HG02884 (cell line): Measurements from ENCODE around the gene TTLL13.

ENCODE experiments used
- ATAC-seq: cut with Tn5 transposase; IDR thresholded peaks from one replicate; pipeline ENCODE4 v1.9.1; 2021; ENCODE audit warnings: mild to moderate bottlenecking, moderate library complexity; ENCODE audit not compliant: unreplicated experiment

Gene TTLL13

DNA sequence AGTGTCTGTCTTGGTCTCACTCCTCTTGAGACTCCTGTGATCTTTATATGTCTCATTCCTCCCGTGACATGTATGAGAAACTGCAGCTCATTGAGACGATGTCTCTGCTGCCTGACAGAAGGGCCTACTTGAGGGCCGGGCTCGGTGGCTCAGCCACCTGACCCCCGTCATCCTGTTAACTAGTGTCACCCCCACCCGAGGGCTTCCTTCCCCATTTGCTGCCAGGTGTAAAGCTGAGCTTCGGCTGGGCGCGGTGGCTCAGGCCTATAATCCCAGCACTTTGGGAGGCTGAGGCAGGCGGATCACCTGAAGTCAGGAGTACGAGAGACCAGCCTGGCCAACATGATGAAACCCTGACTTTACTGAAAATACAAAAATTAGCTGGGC is 35.5 kb upstream of the TTLL13 start:
- no peak for ATAC-seq

DNA sequence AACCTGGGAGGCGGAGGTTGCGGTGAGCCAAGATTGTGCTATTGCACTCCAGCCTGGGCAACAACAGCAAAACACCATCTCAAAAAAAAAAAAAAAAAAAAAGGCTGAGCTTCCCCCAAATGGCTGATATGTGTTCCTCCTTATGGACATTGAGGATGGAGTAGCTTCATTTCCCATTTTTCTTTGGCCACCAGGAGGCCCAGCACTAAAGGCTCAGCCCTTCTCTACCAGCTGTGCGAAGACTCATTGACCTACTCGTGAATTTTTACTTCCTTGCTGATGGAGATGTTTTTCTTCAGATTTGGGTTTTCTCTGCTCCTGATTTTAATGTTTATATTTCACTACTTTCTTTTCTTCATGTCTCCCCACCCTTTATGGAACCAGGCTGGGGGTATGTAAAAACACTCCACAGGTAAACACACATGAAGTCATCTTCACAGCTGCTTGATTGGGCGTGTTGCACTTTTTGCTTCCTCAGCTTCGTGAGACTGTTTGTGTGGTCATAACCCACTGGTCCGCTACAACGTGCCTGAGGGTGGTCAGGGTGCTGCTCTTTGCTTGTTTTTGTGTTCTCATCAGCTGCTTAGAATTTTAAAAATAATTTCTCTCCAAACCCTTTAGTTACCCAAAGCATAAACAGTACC is 34.7 kb upstream of the TTLL13 start:
- ATAC-seq: no peak

DNA sequence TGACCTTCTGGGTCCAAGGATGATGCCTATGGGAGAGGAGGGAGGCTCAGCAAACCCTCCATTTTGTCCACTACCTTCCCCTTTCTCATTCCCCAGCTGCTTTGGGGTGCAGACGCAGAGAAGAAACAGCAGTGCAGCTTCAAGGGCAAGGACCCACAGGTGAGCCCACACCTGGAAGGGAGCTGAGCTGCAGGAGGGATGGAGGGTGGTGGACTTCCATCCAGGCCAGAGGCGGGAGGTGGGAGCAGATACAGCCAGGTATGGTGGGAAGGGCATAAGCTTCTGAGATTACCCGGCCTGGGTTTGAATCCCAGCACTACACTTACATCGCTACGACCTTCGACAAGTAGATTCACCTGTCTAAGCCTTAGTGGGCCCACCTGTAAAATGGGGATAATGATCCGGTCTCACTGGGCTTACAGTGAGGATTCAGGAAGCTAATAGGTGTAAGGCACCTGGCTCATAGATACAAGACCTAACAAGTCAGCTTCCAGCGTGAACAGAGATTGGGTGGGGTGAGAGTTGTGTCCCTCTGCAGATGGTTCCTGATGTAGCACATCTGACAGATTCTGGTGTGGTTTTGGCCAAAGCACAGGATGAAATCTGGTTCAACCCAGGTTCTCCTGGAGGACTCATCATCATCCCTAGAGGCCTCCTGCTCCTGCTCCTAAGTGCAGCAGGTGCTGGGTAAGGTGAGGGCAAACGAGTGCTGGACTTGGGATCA is 31.5 kb upstream of the TTLL13 start:
- no peak for ATAC-seq

DNA sequence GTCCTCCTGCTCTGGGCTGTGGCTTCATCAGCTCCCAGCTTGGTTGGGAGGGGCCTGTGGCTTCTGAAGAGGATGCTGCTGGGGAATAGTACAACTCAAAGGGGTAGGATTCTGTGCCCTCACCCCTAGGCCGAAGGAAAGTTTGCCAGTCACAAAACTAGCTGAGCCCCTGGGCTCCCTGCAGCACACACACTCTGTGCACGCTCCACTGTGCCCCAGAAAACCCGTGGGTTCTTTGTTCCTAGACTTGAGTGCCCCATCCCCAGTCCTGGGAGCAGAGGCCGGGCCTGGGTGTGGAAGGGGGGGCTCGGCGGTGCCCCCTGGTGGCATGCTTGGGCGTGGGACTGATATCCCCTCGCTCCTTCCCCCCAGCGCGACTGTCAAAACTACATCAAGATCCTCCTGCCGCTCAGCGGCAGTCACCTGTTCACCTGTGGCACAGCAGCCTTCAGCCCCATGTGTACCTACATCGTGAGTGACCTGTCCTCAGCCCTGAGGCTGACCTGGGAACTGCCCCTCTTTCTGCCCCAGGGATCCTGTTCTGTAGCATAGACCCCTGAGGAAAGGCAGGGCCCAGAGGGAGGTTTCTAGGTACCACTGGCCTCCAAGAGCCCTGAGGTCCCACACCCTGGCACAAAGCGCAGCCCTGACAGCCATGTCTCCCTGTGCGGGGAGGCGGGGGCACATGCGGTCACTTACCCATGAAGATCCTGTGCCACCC is 29.8 kb upstream of the TTLL13 start:
- ATAC-seq: no peak

DNA sequence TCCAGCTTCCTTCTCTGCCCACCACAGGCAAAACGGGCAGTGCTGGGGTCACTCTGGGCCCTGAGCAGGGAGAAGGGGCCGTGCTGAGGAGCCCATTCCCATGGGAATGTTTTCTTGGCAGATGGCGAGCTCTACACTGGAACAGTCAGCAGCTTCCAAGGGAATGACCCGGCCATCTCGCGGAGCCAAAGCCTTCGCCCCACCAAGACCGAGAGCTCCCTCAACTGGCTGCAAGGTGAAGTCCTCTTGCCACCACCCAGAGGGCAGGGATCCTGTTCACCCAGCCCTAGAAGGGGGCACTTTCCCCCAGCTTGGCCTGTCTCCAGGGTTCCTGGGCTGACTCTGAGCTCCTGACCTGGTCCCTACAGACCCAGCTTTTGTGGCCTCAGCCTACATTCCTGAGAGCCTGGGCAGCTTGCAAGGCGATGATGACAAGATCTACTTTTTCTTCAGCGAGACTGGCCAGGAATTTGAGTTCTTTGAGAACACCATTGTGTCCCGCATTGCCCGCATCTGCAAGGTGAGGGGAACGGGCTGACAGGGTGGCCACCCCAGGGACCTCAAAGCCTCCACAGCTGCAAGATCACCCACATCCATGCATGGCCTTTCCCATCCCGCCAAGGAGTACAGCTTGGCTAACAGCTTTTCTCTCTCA is 28.0 kb upstream of the TTLL13 start:
- ATAC-seq: no peak

DNA sequence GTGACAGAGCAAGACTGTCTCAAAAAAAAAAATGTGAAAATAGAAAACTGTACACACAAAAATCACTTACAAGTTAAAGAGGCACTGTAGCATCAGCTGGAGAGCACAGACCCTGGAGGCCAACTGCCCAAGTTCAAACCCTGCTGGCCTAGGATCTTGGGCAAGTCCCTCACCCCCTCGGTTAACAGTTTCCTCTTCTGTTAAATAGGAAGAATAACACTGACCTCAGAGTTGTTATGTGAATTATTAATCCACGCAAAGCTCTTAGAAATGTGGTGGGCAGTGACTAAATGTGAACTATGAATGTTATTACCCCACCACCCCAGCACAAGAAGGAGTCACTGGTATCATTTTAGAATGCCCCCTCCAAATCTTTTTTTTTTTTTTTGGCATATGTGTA is 26.8 kb upstream of the TTLL13 start:
- ATAC-seq: no peak

DNA sequence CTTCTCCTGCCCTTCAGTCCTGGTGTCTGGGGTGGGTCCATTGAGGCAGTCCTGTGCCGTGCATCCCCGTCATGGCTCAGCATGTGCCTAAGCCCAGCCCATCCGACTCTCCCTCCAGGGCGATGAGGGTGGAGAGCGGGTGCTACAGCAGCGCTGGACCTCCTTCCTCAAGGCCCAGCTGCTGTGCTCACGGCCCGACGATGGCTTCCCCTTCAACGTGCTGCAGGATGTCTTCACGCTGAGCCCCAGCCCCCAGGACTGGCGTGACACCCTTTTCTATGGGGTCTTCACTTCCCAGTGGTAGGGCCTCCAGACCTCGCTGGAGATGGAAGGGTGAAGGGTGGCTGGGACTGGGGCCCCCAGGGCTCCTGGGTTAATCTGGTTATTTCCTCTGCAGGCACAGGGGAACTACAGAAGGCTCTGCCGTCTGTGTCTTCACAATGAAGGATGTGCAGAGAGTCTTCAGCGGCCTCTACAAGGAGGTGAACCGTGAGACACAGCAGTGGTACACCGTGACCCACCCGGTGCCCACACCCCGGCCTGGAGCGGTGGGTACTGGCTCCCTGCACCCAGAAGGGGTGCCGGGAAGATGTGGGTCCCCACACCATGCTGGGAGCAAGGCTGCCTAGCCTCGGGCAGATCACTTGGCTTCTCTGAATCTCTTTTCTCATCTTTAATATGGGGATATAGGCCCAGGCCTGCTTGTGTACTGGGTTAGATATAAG is 25.8 kb upstream of the TTLL13 start:
- no peak for ATAC-seq

DNA sequence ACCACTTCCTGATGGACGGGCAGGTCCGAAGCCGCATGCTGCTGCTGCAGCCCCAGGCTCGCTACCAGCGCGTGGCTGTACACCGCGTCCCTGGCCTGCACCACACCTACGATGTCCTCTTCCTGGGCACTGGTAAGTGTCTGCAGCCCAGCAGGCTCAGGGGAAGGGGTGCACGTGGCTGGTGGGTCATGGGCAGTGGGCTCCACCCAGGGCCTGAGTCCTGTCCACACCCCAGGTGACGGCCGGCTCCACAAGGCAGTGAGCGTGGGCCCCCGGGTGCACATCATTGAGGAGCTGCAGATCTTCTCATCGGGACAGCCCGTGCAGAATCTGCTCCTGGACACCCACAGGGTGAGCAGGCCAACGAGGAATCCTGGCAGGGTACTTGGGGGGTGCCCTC is 24.3 kb upstream of the TTLL13 start:
- ATAC-seq: no peak

DNA sequence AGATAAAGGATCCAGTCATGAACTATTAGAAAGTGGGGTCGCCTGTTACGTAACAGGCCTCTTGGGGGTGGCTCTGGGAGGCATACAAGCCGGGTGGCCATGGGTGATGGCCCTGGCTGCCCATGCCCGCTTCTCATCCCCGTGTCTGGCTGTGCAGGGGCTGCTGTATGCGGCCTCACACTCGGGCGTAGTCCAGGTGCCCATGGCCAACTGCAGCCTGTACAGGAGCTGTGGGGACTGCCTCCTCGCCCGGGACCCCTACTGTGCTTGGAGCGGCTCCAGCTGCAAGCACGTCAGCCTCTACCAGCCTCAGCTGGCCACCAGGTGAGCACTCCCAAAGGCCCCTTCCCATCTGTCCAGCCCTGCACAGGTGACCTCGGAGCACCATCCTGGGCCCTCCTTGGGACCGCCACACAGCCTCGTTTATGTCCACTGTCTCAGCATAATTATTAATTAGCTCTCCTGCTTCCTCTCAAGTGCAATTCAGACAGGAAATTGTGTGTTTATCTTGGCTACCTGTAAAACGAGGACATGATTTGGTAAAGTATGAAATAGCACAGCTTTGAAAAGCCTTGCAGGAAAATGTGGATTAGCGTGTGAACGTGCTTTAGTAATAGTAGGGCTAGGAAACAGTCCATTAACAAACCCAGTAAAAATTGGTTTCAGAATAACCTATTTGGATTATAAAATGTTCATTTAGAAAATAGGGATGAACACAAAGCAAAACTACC is 23.7 kb upstream of the TTLL13 start:
- ATAC-seq: no peak

DNA sequence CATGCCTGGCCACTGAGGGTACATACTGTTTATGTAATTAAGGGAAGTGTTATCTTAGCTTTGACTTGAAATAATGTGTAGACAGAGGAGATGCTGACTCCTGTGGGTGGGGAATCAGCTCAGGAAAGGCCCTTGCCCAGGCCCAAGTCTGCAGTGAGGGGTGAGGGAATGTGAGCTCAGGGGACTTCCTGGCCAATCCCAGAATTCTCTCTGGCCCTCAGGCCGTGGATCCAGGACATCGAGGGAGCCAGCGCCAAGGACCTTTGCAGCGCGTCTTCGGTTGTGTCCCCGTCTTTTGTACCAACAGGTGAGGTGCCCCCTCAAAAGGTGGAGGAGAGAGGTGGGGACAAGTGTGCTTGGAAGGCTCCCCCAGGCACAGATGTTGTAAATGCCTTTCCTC is 22.0 kb upstream of the TTLL13 start:
- ATAC-seq: no peak

DNA sequence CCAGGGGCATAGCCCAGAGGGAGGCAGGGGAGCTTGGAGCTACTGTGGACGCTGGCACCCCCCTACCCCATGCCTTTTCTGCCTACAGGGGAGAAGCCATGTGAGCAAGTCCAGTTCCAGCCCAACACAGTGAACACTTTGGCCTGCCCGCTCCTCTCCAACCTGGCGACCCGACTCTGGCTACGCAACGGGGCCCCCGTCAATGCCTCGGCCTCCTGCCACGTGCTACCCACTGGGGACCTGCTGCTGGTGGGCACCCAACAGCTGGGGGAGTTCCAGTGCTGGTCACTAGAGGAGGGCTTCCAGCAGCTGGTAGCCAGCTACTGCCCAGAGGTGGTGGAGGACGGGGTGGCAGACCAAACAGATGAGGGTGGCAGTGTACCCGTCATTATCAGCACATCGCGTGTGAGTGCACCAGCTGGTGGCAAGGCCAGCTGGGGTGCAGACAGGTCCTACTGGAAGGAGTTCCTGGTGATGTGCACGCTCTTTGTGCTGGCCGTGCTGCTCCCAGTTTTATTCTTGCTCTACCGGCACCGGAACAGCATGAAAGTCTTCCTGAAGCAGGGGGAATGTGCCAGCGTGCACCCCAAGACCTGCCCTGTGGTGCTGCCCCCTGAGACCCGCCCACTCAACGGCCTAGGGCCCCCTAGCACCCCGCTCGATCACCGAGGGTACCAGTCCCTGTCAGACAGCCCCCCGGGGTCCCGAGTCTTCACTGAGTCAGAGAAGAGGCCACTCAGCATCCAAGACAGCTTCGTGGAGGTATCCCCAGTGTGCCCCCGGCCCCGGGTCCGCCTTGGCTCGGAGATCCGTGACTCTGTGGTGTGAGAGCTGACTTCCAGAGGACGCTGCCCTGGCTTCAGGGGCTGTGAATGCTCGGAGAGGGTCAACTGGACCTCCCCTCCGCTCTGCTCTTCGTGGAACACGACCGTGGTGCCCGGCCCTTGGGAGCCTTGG is 21.3 kb upstream of the TTLL13 start:
- ATAC-seq: no peak

DNA sequence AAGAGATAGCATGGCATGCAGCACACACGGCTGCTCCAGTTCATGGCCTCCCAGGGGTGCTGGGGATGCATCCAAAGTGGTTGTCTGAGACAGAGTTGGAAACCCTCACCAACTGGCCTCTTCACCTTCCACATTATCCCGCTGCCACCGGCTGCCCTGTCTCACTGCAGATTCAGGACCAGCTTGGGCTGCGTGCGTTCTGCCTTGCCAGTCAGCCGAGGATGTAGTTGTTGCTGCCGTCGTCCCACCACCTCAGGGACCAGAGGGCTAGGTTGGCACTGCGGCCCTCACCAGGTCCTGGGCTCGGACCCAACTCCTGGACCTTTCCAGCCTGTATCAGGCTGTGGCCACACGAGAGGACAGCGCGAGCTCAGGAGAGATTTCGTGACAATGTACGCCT is 20.4 kb upstream of the TTLL13 start:
- ATAC-seq: no peak

DNA sequence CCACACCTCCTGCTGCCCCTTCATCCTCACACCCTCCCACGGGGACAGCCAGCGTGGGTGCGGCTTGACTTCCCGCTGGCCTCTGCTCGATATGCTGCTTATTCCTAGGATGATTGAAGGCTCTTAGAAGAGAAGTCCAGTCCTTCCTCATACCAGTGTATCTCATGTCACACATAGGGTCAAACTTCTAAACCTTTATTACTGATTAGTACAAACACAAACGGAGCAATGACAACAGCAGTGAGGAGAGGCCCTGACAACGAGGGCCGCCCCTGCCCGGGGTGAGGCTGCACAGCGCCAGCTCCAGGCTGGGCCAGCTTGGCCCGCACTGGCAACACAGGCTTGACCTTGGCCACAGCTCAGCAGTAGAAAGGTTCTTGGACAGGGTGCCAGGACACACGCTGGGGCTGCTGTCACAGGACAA is 19.3 kb upstream of the TTLL13 start:
- no peak for ATAC-seq

DNA sequence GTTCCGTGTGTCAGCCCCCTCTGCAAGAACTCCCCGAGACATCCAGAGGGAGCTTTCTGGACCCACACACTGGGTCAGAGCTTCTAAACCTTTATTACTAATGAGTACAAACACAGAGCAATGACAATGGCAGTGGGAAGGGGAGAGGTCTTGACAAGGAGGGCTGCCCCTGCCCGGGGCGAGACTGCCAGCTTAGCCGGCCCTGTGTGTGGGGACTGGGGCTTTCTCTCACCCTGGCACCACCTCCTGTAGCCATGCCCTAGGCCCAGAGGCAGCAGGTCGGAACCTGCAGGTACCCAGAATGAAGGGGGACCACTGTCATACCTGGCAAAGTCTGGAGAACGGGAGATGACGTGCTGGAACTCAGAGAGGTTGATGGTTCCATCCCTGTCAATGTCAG is 18.7 kb upstream of the TTLL13 start:
- no peak for ATAC-seq

DNA sequence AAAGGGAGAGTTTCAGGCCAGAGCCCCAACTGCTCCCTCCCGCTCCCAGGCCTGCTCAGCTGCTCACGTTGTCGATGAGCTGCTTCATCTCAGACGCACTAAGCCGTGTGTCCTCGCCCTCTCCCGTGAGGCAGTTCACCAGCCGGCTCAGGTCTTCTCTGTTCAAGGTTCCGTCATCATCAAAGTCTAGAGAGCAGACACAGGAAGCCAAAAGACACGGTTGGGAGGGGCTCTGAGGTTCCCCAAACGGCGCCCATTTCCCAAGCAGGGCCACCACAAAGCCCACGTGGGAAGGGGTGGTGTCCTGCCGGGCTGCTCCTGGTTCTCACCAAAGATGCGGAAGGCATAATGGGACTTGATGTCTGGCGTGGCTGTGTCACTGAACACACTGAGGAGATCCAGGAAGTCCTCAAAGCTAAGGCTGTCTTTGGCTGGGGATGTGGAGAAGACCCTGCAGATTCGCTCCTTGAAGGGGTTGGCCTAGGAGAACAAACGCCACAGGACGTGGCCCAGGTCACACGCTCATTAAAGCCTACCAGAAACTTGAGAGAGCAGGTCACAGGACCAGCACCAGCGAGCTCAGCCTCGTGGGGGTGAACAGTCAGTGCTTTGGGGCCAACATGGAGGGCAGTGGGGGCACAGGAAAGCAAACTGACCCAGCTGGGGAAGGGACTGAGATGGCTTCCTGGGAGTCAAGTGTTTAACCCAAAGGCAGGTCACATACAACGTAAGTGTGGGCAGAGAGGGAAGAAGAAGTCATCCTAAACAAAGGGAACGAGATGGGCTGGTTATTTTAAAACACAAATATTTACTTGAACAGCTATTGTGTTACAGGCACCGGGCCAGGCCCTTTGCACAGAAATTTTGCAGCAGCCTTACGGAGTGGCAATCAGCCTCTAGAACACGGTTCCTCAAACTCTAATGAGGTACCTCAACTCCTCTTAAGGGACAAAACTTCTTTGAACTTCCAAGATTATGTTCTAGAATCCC is 18.0 kb upstream of the TTLL13 start:
- no peak for ATAC-seq

DNA sequence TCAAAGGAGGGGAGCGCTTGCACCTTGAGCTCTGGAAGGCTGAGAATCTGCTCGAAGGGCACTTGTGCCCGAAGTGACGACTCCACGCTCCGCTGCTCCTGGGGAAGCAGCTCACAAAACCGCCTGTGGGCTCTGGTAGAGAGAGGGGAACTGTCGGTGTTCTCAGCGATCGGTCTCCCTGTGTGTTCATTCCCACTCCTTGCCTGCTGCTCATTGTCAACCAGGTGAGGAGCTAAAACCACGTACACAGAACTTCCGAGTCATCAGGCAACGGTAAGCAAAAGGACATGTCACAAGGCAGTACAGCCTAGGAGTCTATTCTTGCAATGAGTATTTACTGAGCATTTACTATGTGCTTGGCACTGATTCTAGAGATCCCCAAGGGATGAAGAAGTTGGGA is 17.2 kb upstream of the TTLL13 start:
- no peak for ATAC-seq

DNA sequence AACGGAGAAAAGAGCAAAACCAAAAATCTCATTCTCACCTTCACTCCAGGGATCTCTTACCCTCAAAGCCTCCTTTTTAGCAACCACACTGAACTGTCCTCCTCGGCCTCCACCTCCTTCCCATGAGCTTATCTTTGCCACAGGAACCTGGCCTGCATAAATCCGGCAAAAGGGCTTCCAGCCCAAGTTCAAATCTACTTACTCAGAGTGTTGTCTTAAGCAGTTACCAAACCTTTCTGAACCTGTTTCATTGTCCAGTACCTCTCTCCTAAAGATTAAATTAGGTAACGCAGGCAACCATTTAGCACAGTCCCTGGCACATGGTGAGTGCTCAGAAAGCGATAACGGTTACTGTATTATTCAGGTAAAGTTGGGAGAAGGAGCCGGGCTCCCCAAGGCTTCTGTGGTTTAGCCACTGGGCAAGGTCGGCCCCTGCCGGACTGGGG is 16.4 kb upstream of the TTLL13 start:
- ATAC-seq: no peak
